AG10803 (cell line): Measurements from ENCODE around the gene SKIL.
A peak's percentile ranks its signal among the peaks of the same experiment; 100 is the strongest.

Experiments used
- DNase-seq: peaks from one replicate; pipeline ENCODE4 v3.0.0; 2010; ENCODE audit warnings: low read depth
- H3K4me3 ChIP-seq: 2 replicates; pipeline ENCODE4 v1.5.1; 2011; ENCODE audit warnings: mild to moderate bottlenecking, low read length, control low read depth
- CTCF ChIP-seq: conservative IDR thresholded peaks from 2 replicates; pipeline ENCODE4 v1.5.1; 2011; ENCODE audit warnings: mild to moderate bottlenecking, low read length, control low read depth, inconsistent platforms

Gene SKIL

DNA sequence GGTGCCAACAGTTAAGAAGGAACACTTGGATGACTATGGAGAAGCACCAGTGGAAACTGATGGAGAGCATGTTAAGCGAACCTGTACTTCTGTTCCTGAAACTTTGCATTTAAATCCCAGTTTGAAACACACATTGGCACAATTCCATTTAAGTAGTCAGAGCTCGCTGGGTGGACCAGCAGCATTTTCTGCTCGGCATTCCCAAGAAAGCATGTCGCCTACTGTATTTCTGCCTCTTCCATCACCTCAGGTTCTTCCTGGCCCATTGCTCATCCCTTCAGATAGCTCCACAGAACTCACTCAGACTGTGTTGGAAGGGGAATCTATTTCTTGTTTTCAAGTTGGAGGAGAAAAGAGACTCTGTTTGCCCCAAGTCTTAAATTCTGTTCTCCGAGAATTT, 3.0 kb downstream of the SKIL start:
- no peak for TF ChIP-seq CTCF
- H3K4me3 ChIP-seq, result no peak overlapping the region
- no peak for DNase-seq

GRCh38 chr3:170360916-170361315, 3.4 kb downstream of the SKIL start:
- no peak for DNase-seq
- no peak for TF ChIP-seq CTCF
- no peak overlapping the region for H3K4me3 ChIP-seq

DNA sequence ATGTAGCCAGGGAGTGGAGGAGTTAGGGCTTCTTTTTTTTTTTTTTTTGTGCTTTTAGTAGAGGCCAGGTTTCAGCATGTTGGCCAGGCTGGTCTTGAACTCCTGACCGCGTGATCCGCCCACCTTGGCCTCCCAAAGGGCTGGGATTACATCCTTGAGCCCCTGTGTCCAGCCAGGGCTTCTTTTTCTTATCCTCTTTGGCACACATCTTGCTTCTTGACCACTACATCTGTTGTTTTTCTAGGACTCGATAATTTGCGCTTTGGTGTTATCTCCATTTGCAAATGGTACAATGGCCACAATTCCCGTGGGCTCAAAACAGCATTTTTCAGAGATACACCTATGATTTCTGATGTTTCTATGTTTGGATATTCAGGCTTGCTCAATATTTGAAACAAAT, 4.2 kb downstream of the SKIL start:
- no peak for TF ChIP-seq CTCF
- DNase-seq, result no peak
- no peak overlapping the region for H3K4me3 ChIP-seq

- DNase-seq, result no peak
- no peak for TF ChIP-seq CTCF
- H3K4me3 ChIP-seq, result no peak overlapping the region
Measured at GRCh38 chr3:170363471-170363994, 6.0 kb downstream of the SKIL start.

- no peak for TF ChIP-seq CTCF
- H3K4me3 ChIP-seq, result no peak overlapping the region
- no peak for DNase-seq
Measured at GRCh38 chr3:170364965-170365364, 7.5 kb downstream of the SKIL start.

- DNase-seq, result no peak
- TF ChIP-seq CTCF, result no peak
- no peak overlapping the region for H3K4me3 ChIP-seq
Measured at GRCh38 chr3:170367797-170368196, 10.3 kb downstream of the SKIL start.

GRCh38 chr3:170368921-170369320, 11.4 kb downstream of the SKIL start:
- TF ChIP-seq CTCF, result peak; percentile 37
- H3K4me3 ChIP-seq, result no peak overlapping the region
- no peak for DNase-seq
